ENCODE measurements around the gene MLXIP.
"Not testable (repeated sequence)": the region's sequence is repeated elsewhere in the genome, so short reads cannot be mapped to it uniquely, and the experiment has no call there.

The MLXIP gene

GRCh38 chr12:122054842-122055520 is 23.6 kb upstream of the MLXIP start:
- in situ Hi-C loops (cut with MboI; ENCODE audit: low sequenced_read_pairs) = no loop called here

- in situ Hi-C loops (cut with MboI; ENCODE audit: low sequenced_read_pairs) = not testable (repeated sequence)
These were observed 22.1 kb upstream of the MLXIP start for GRCh38 chr12:122056406-122056805.

- in situ Hi-C loops (cut with MboI; ENCODE audit: low sequenced_read_pairs) = no loop called here
These were observed 21.4 kb upstream of the MLXIP start for GRCh38 chr12:122057007-122057735.

GRCh38 chr12:122057769-122058168 is 20.8 kb upstream of the MLXIP start:
- in situ Hi-C loops (cut with MboI; ENCODE audit: low sequenced_read_pairs) = no loop called here

- in situ Hi-C loops (cut with MboI; ENCODE audit: low sequenced_read_pairs) = no loop called here
These were observed 19.9 kb upstream of the MLXIP start for GRCh38 chr12:122058549-122059149.

GRCh38 chr12:122059203-122059960 is 19.2 kb upstream of the MLXIP start:
- in situ Hi-C loops (cut with MboI; ENCODE audit: low sequenced_read_pairs) = no loop called here

GRCh38 chr12:122060081-122060501 is 18.5 kb upstream of the MLXIP start:
- in situ Hi-C loops (cut with MboI; ENCODE audit: low sequenced_read_pairs) = no loop called here

GRCh38 chr12:122061253-122061652 is 17.3 kb upstream of the MLXIP start:
- in situ Hi-C loops (cut with MboI; ENCODE audit: low sequenced_read_pairs) = no loop called here

- in situ Hi-C loops (cut with MboI; ENCODE audit: low sequenced_read_pairs) = no loop called here
These were observed 15.5 kb upstream of the MLXIP start for GRCh38 chr12:122062832-122063693.

GRCh38 chr12:122063694-122064024 is 14.9 kb upstream of the MLXIP start:
- in situ Hi-C loops (cut with MboI; ENCODE audit: low sequenced_read_pairs) = no loop called here

GRCh38 chr12:122064025-122064777 is 14.4 kb upstream of the MLXIP start:
- in situ Hi-C loops (cut with MboI; ENCODE audit: low sequenced_read_pairs) = no loop called here

GRCh38 chr12:122064780-122065588 is 13.6 kb upstream of the MLXIP start:
- in situ Hi-C loops (cut with MboI; ENCODE audit: low sequenced_read_pairs) = no loop called here

GRCh38 chr12:122067548-122067947 is 11.0 kb upstream of the MLXIP start:
- in situ Hi-C loops (cut with MboI; ENCODE audit: low sequenced_read_pairs) = no loop called here

- in situ Hi-C loops (cut with MboI; ENCODE audit: low sequenced_read_pairs) = no loop called here
These were observed 10.6 kb upstream of the MLXIP start for GRCh38 chr12:122067966-122068365.

- in situ Hi-C loops (cut with MboI; ENCODE audit: low sequenced_read_pairs) = no loop called here
These were observed 6.3 kb upstream of the MLXIP start for GRCh38 chr12:122072031-122072970.

GRCh38 chr12:122073815-122074214 is 4.7 kb upstream of the MLXIP start:
- in situ Hi-C loops (cut with MboI; ENCODE audit: low sequenced_read_pairs) = no loop called here

- in situ Hi-C loops (cut with MboI; ENCODE audit: low sequenced_read_pairs) = no loop called here
These were observed 1.6 kb upstream of the MLXIP start for GRCh38 chr12:122076743-122077495.
